NB4 (cell line): ENCODE results near the gene GOLGA6L10.
"Not testable (repeated sequence)": the region's sequence is repeated elsewhere in the genome, so short reads cannot be mapped to it uniquely, and the experiment has no call there.

ENCODE experiments used
- CTCF ChIP-seq: IDR thresholded peaks from one replicate; pipeline ENCODE4 v1.5.1; 2012; ENCODE audit warnings: low read depth, low read length
- MYC ChIP-seq: IDR thresholded peaks from 2 replicates; pipeline ENCODE4 v1.6.1; 2011; ENCODE audit warnings: low read depth, low read length
- POLR2A ChIP-seq: IDR thresholded peaks from 2 replicates; pipeline ENCODE4 v1.6.1; 2011; ENCODE audit warnings: mild to moderate bottlenecking; ENCODE audit not compliant: insufficient read length; ENCODE audit errors: extremely low read depth
- TF ChIP-seq, protein P1 (sequence below): IDR thresholded peaks from 2 replicates; pipeline ENCODE4 v1.6.1; 2011; ENCODE audit warnings: low read depth, low read length

DNA sequence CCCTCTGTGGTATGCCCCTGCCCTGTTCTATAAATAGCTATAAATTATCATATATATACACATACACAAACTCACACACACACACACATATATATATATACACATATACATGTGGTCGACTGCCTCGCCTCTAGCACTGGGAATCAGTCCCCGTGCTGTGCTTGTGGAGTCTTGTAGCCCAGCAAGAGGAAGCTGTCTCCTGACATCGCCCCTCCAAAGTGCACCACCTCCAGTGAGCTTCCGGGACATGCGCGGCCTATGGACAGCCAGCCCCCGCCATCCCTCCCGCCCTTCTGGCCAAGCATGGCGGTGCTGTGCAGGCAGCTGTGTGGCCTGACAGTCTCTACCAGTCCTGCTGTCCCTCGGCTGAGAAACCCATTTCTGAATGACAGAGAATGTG is 11.2 kb downstream of the GOLGA6L10 start:
- TF ChIP-seq CTCF, MYC, POLR2A: not testable (repeated sequence)
- TF ChIP-seq, protein P1, sequence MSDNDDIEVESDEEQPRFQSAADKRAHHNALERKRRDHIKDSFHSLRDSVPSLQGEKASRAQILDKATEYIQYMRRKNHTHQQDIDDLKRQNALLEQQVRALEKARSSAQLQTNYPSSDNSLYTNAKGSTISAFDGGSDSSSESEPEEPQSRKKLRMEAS = not testable (repeated sequence)
